Right cardiac atrium (tissue), 5 donors: ENCODE results near the gene KIAA1614. TPM values are rescaled to one million over a fixed set of nuclear protein-coding genes. Genes with fewer than 3 reads are reported as not detected.

Source experiments
- ATAC-seq, 2 donors: fragments of 200-7000 bp; cut with Tn5 transposase; one replicate each; pipeline versions ENCODE4 v1.8.0 to v1.9.1; 2020; ENCODE audit warnings: moderate library complexity in 2 of 2, mild to moderate bottlenecking in 1 of 2
- DNase-seq, 3 donors: peaks; one replicate each; pipeline ENCODE4 v3.0.0-alpha.2; 2020
- H3K27ac ChIP-seq: one replicate; pipeline ENCODE4 v1.5.1; 2013; ENCODE audit warnings: mild to moderate bottlenecking, low read length, control low read depth, moderate library complexity
- H3K27me3 ChIP-seq: one replicate; pipeline ENCODE4 v1.6.1; 2013; ENCODE audit not compliant: control insufficient read depth, insufficient read depth
- H3K4me1 ChIP-seq: one replicate; pipeline ENCODE4 v1.6.1; 2013; ENCODE audit warnings: low read length; ENCODE audit not compliant: control insufficient read depth, insufficient read depth
- H3K4me3 ChIP-seq: one replicate; pipeline ENCODE4 v1.5.1; 2013; ENCODE audit warnings: low read length, control low read depth
- H3K9me3 ChIP-seq: one replicate; pipeline ENCODE4 v1.6.1; 2013; ENCODE audit warnings: low read length; ENCODE audit not compliant: control insufficient read depth
- WGBS: extraction: QIAGEN DNeasy Blood & Tissue Kit; methylation state at CpG from one replicate; pipeline ENCODE4 v1.1.7; 2013; 5-methylcytosine and 5-hydroxymethylcytosine counted together
- intact Hi-C, 4 donors: fragments of 100-400 bp; cut with DNase I; formaldehyde crosslinking; loops; one replicate each; pipeline versions ENCODE4 v1.11.0 to v1.14.0; 2022 to 2023
- long read RNA-seq, 4 donors: library from polyadenylated mRNA; unstranded; transcript quantifications; one replicate each; pipeline ENCODE4 v2.0.0, GENCODE V29; 2020 to 2021
- polyA plus RNA-seq: library from polyadenylated mRNA; stranded (reverse); fragments of 200-250 nt; gene quantifications from one replicate; pipeline ENCODE4 v1.2.3, GENCODE V29; 2013
- total RNA-seq, 4 donors: library from RNA; stranded (reverse); fragmentation: NEBNext Ultra II Directional; extraction: Animal tissue kit (Norgen Biotek cat#: 25700); gene quantifications; one replicate each; pipeline ENCODE4 v1.2.1, GENCODE V29; 2021
- donor health status: healthy with polysubstance abuse.
- donor health status: DM: no; HTN: yes; CAD: no.
- donor health status: DM: no; HTN: no; CAD: no.
- donor health status: DM: no; HTN: yes; CAD: no; lungs with severe emphysema.
- donor health status: DM: yes; HTN: yes; CAD: no.

Gene KIAA1614, protein sequence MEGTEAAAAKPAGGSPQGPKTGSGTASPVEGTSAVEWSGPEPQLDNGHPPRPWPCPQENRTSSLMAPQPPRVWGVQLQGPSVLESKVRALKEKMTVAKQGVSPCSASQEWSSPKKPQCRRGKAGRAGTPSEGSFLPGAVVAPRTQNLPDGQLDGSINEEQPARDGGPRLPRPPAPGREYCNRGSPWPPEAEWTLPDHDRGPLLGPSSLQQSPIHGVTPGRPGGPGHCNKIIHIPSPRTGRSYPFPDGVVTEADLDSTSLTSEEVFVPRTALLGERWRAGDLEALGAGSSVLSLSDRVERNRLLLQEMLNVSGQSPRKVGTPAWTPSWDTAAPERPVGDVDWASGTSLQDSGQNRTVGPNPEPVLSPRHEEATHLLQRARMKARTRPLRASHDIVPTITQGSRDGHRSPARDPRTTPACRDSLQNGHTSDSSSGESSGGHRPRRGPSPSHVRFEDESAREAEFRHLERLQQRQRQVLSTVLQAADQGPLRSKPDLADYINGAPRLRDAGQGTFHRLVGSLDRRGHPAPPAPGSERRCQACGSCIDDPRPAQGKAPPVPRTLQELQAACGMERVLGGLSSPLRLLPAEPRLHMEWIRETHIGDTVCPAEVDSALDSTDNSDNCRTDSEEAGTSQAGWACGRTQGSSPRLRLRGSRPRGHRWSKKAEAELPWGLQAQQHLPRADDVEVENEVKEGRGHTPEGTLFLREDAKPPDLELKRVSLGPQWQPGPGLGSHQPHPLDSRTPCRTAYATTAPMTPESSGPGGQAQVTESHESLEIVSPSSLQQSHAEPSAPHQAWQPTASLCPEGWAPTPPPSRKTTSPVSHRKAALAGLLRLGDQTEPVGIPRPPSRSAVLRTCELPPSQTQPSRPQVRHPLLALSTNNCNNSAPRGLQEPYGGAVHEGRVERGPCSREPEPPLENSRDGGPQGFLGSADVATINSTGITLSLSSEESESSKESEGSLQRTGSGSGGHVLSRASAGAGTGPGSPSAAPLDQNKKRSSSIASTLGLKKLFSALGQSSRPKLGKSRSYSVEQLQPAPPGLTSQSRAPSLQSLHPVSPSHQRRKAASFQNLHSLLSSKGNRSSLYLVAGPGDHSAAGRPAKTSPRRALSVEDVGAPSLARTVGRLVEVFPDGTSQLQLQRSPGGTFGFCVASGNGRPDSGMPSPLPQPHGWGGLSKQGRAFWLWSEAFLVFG
- 10 to 100 TPM; 10.2 to 16.6 (median 12.0) TPM for total RNA-seq
- polyA plus RNA-seq = 11.6 TPM
- long read RNA-seq, donor 1, full-length matches to known transcripts = 4 of 37 reads
- long read RNA-seq, donor 1, partial matches to known transcripts = 19 of 37 reads
- long read RNA-seq, donor 1, other reads (novel, unspliced or antisense) = 14 of 37 reads
- long read RNA-seq, donor 2, partial matches to known transcripts = 5 of 11 reads
- long read RNA-seq, donor 2, other reads (novel, unspliced or antisense) = 6 of 11 reads
- long read RNA-seq, donor 3, full-length matches to known transcripts = 5 of 25 reads
- long read RNA-seq, donor 3, partial matches to known transcripts = 12 of 25 reads
- long read RNA-seq, donor 3, other reads (novel, unspliced or antisense) = 8 of 25 reads
- long read RNA-seq, donor 4, partial matches to known transcripts = 3 of 7 reads
- long read RNA-seq, donor 4, other reads (novel, unspliced or antisense) = 4 of 7 reads

DNA sequence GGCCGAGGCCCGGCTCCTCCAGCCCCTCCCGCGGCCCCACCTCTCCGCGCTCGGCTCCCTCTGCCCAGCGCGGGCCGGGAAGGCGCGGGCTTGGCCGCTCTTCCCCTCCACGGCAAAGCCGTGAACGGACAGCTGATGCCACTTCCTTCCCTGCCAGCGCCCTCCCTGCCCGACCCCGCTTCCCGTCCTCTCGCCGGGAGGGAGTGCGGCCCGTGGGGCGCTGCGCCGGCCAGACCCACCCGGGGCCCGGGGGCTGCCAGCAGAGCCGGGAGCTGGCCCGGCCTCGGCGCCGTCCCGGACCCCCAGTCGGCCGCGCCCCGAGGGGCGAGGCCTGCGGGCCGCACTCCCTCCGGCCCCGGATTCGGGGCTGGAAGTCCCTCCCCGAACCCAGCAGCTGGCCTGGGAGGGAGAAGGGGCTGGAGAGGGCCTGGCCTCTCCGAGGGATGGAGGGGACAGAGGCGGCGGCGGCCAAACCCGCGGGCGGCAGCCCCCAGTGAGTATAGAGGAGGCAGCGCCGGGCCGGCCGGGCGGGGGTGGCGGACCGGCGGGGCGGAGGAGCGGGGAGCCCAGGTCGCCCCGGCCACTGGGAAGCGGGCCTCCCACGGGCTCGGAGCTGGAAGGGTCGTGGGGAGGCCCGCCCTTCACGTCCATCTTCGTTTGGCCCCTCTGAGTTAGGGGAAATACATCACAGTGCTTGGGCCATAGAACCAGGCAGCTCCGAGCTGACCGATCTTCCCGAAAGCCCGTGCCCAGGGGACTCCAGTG, at the start of gene KIAA1614:
KIAA1614 (plus strand) TSS at position 97 of the 765 bp plus-strand sequence; CDS start at position 444, 347 bp downstream.
- no peaks in the 10 kb centered on the region for H3K4me1 ChIP-seq
- ATAC-seq (peak; percentile 87 to 88), DNase-seq (peak; percentile 62 to 86 (median 85))
- H3K4me3 ChIP-seq = peak within 1 kb of the TSS; percentile 81
- H3K27ac ChIP-seq = peak within 1 kb of the TSS; percentile 81
- 2% methylated on average over 75 of the region's 76 CpGs for WGBS
- no peaks in the 10 kb centered on the region for H3K9me3 ChIP-seq
- no peaks in the 10 kb centered on the region for H3K27me3 ChIP-seq
- intact Hi-C loops = no loop called here

DNA sequence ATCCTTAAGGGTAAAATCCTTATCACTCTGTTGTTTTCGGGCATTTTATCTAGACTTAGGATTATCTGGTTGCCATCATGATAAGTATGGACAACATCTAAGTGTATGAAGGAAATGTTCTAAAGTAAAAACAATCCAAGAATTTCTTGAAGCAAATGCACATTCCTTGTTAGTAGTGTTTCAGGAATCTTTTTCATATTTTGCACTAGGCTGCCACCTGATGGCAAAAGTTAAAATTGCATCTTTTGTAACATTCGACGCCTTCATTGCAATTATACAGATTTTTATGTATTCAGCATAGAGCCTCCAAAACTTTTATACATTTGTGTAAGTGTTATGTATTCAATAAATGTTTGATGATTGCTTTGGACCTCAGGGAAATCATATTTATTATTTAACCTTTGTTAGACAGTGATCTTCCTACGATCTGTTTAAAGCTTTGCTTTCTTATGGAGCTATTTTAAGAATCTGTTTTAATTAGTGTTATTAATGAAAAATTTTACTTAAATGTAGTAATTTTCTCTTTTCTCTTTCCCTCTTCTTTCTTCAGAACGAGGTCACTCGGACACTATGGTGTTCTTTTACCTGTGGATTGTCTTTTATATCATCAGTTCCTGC, 49.4 kb upstream of the KIAA1614 start:
- intact Hi-C loops = loop anchor here (5.0 kb wide), 4 partner anchors 326 to 346 kb away; no protein-coding TSS in a partner anchor
- WGBS = 25% methylated on average over 6 of the region's 6 CpGs
- ATAC-seq (peak; percentile 36 to 41), DNase-seq (no peak)
- H3K27ac ChIP-seq = no peak overlapping the region
- no peaks in the 10 kb centered on the region for H3K4me1 ChIP-seq
- H3K9me3 ChIP-seq = no peaks in the 10 kb centered on the region
- no peak overlapping the region for H3K4me3 ChIP-seq
- H3K27me3 ChIP-seq = no peaks in the 10 kb centered on the region

DNA sequence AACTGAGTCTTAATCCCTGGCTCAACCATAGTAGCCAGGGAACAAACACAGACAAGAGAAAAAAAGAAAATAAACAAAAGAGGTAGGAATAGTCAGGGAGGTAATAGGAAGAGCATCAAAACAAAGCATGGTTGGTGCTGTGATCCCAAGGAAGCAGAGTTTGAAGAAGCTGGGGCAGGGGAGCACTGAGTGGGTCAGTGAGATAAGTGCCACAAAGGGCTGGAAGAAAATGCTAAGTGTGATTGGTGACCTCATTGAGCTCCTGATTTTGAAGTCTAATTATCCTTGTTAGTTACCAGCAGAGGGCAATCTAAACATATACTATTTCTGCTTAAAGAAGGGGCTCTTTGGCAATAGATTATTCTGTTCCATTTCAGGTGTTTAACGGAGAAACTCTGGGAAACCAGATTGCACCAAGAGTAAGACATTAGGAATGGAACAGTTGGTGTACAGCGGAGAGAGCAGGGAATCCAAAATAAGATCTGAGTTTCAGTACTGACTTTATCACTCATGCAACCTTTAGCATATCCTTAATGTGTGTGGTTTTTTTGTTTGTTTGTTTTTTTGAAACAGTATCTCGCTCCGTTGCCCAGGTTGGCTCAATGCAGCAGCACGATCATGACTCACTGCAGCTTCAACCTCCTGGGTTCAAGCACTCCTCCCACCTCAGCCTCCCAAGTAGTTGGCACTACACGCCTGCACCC, 30.7 kb upstream of the KIAA1614 start:
- intact Hi-C loops = loop anchor here (5.0 to 10.0 kb wide), 3 partner anchors 260 to 285 kb away; no protein-coding TSS in a partner anchor
- H3K27ac ChIP-seq = no peak overlapping the region
- WGBS = 62% methylated on average over 6 of the region's 6 CpGs

DNA sequence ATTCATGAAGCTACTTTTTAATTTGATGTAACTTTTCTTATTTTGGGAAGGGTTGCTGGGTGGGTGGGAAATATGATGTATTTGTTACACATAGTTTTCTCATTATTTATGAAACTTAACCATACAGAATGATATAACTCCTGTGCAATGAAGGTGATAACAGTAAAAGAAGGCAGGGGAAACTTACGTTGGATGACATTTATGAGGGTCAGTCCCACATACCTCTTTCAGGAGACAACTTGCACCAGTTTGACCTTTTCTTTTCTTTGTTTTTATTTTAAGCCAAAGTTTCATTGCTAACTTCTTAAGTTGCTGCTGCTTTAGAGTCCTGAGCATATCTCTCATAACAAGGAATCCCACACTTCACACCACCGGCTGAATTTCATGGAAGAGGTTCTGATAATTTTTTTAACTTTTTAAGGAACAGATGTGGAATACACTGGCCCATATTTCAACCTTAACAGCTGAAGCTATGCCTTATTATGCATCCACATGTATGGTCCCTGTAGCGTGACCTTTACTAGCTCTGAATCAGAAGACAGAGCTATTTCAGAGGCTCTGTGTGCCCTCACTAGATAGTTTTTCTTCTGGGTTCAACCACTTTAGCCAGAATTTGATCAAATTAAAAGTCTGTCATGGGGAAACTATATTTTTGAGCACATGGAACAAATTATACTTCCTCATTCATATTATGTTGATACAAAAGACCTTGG, 28.0 kb upstream of the KIAA1614 start:
- intact Hi-C loops = loop anchor here (5.0 to 10.0 kb wide), 3 partner anchors 258 to 283 kb away; no protein-coding TSS in a partner anchor

More for the DNA sequence above, 30.7 kb upstream of the KIAA1614 start:
- H3K27me3 ChIP-seq = no peaks in the 10 kb centered on the region
- no peaks in the 10 kb centered on the region for H3K4me1 ChIP-seq
- H3K9me3 ChIP-seq = no peaks in the 10 kb centered on the region
- ATAC-seq (peak; percentile 69 to 74), DNase-seq (no peak)
- no peak overlapping the region for H3K4me3 ChIP-seq

DNA sequence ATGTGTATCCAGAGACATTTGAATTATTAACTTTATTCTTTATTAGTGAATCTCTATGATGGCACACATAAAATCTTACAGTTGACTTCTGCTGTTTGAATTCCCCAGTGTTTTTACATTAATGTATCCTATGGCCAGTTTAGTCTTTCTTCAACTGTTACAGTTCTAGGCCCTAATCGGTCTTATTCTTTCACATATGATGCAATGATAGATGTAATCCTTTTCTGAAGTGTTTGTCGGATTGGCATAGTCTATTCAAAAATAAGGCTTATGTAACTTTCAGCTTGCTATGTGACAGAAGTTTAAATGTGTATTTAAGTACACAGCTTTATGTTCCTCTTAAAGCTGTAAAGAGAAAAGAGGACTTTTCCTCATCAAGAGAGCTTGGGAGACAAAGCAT, 26.4 kb upstream of the KIAA1614 start:
- no peaks in the 10 kb centered on the region for H3K9me3 ChIP-seq
- ATAC-seq = no peak
- WGBS = 86% methylated on average over 2 of the region's 2 CpGs
- intact Hi-C loops = loop anchor here in 2 of 4 donors (10.0 kb wide), 1 partner anchor 258 kb away; no protein-coding TSS in a partner anchor
- no peak overlapping the region for H3K4me3 ChIP-seq
- no peaks in the 10 kb centered on the region for H3K4me1 ChIP-seq
- no peak overlapping the region for H3K27ac ChIP-seq
- DNase-seq = no peak
- H3K27me3 ChIP-seq = no peaks in the 10 kb centered on the region

More for the DNA sequence above, 28.0 kb upstream of the KIAA1614 start:
- 86% methylated on average over 3 of the region's 3 CpGs for WGBS
- no peaks in the 10 kb centered on the region for H3K27me3 ChIP-seq
- no peaks in the 10 kb centered on the region for H3K9me3 ChIP-seq
- H3K4me1 ChIP-seq = no peaks in the 10 kb centered on the region
- no peak overlapping the region for H3K4me3 ChIP-seq
- DNase-seq (no peak), ATAC-seq (no peak)
- no peak overlapping the region for H3K27ac ChIP-seq

DNA sequence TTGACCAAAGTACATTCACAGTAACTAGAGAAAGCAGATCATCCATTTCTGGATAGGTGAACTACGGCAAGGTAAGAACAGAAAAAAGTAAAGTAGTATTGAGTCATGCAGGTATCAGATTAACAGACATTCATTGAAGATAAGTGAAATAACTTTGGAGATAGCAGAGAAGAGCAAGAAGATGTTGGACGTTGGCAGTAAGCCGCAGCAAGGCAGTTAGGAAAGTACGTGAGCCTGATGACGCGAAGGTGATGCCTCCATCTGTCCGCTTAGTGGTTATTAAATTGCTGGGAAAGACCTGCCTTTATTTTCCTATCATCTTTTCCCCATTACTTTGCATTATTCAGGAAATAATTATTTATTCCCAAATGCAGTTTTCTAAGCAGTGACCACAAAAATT, 24.9 kb upstream of the KIAA1614 start:
- no peaks in the 10 kb centered on the region for H3K27me3 ChIP-seq
- H3K9me3 ChIP-seq = no peaks in the 10 kb centered on the region
- no peaks in the 10 kb centered on the region for H3K4me1 ChIP-seq
- intact Hi-C loops = loop anchor here in 2 of 4 donors (10.0 kb wide), 1 partner anchor 257 kb away; no protein-coding TSS in a partner anchor
- WGBS = 95% methylated on average over 7 of the region's 7 CpGs
- no peak for DNase-seq
- no peak overlapping the region for H3K27ac ChIP-seq
- no peak overlapping the region for H3K4me3 ChIP-seq
- ATAC-seq = no peak

DNA sequence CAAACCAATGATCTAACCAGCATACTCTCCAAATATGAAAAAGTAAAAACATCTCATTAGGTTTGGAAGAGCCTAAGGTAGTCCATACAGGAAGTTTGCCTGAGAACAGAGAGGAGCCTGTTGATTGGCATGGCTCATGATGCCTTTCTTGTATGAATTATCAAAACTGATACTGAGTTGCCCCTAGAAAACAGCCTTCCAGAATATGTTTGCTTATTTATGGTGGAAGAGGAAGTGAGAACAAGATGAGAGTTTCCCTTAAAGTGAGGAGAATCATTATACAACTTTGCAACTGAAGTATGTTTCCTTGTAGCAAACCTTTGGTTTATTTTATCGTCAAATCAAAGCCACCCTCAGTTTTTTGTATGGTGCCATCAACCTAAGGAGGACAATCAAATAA, 23.8 kb upstream of the KIAA1614 start:
- no peak for DNase-seq
- no peak overlapping the region for H3K4me3 ChIP-seq
- H3K9me3 ChIP-seq = no peaks in the 10 kb centered on the region
- WGBS = 85% methylated on average over 1 of the region's 1 CpG
- intact Hi-C loops = loop anchor here in 2 of 4 donors (10.0 kb wide), 1 partner anchor 256 kb away; no protein-coding TSS in a partner anchor
- no peaks in the 10 kb centered on the region for H3K27me3 ChIP-seq
- no peak overlapping the region for H3K27ac ChIP-seq
- H3K4me1 ChIP-seq = no peaks in the 10 kb centered on the region
- no peak for ATAC-seq

DNA sequence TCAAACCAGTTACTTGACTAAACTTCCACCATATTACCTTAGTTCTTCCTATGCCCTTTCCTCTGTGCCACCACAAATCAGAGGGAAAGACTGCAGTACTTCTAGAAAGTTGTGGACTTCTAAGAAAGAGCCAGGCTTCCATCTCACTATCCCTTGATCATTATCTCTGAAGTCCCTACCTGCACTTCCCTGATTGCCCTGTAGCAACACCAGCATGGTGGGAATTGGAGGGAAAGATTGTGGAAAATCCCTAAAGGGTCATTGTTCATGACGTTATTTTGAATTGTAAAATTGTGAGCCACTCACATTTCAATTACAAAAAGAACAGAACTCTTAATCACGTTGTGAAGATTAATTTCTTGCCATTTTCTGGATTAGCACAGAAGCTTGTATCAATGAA, 23.4 kb upstream of the KIAA1614 start:
- H3K4me3 ChIP-seq = no peak overlapping the region
- H3K27ac ChIP-seq = no peak overlapping the region
- intact Hi-C loops = loop anchor here in 2 of 4 donors (10.0 kb wide), 1 partner anchor 255 kb away; no protein-coding TSS in a partner anchor
- H3K9me3 ChIP-seq = no peaks in the 10 kb centered on the region
- ATAC-seq (no peak), DNase-seq (no peak)
- H3K4me1 ChIP-seq = no peaks in the 10 kb centered on the region
- H3K27me3 ChIP-seq = no peaks in the 10 kb centered on the region
- 87% methylated on average over 2 of the region's 2 CpGs for WGBS
